ENCODE measurements around the gene RNF123.

The RNF123 gene

DNA sequence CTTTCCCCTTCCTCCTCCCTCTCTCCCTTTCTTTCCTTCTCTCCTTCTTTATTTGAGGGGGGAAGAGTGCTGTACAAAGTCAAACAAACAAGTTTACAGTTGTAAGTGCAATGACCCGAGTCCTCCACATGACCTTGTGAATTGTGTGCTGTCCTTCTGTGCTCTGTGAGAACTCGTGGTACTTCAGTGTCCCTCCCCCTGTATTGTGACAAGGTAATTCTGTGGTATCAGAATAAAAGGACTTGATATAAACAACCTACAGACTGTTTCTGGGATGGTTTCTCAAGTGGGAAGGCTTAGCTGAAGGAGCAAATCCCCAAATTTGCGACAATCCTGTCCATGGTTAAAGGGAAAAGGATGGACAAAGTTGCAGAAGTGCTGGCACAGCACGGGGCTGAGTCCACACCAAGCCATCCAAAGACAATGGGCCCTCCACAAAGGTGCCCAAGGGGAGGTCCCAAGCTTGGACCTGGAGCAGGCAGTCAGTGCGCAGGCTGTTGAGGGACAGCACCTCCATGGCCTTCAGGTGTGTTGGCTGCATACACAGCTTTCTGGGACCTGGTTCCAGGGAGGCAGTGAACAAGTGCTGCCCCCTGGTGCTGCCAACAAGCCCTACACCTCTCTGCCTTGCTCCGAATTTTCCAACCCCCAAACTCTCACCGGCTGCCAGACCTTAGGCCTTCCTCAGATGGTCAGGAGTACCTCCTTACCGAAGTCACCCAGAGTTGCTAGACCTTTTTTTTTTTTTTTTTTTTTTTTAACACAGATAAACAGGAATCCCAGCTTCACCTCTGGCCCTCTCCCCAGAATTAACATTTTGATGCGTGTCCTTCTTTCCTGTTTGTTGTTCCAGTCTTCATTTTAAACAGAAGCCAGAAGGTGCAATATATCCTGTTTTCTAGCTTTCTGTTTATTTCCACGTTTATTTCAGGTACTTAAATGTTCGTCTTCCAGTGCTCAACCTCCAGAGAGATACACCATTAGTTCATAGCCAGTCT lies 17.8 kb upstream of the RNF123 start:
- H3K27me3 ChIP-seq: no peaks in the 10 kb centered on the region
- 0 out of 2 replicates have a peak, but pooled peaks cover 3% of the 10 kb centered on the region for H3K4me1 ChIP-seq
- peak; percentile 77 for TF ChIP-seq CTCF (IDR thresholded peaks at IDR 0.05; ENCODE audit: low read depth, low read length)
- no peak overlapping the region for H3K4me3 ChIP-seq (ENCODE audit: low read depth, low read length)
- DNase-seq: peak; percentile 66
- H3K9me3 ChIP-seq: no peaks in the 10 kb centered on the region
- H3K36me3 ChIP-seq: no peaks in the 10 kb centered on the region

DNA sequence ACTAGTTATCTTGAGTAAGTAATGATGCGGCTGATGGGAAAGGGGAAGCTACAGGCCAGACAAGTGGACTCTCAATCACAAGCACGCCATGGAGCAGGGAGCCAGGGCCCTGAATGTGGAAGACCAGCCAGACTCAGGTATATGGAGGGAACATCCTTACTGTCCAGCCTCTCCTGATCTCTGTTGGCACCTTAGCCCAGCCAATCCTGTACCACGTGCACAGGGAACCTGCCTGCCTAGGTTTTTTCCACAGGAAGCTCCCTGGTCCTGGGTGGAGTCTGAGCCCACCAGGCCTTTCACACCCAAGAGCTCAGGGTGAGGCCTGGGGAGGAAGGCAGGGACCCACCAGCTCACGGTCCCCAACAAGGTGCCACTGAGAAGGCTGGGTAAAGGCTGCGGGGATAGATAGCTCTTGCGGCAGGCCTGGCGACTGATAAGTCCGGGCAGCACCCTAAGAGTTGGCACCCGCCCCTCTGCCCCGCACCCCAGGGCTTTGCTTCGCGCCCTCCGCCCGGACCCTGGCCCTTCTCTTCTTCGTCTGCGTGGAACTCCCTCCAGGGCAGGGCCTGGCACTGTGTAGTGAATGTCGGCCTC lies 16.1 kb upstream of the RNF123 start:
- DNase-seq: no peak
- Histone ChIP-seq H3K36me3 (no peaks in the 10 kb centered on the region), H3K4me3 (ENCODE audit: low read depth, low read length) (peak overlapping the region; percentile 60), H3K4me1 (0 out of 2 replicates have a peak, but pooled peaks cover 3% of the 10 kb centered on the region), H3K9me3 (no peaks in the 10 kb centered on the region), H3K27me3 (no peaks in the 10 kb centered on the region)
- no peak for TF ChIP-seq CTCF (IDR thresholded peaks at IDR 0.05; ENCODE audit: low read depth, low read length)

GRCh38 chr3:49673715-49674496 lies 15.5 kb upstream of the RNF123 start, which contains the start of gene APEH:
TSS of gene APEH (plus strand) at chr3:49674351. CDS start at chr3:49674402, 51 bp downstream.
- no peak for TF ChIP-seq CTCF (IDR thresholded peaks at IDR 0.05; ENCODE audit: low read depth, low read length)
- 0 out of 2 replicates have a peak, but pooled peaks cover 3% of the 10 kb centered on the region for H3K4me1 ChIP-seq
- peak within 1 kb of the TSS; percentile 60 for H3K4me3 ChIP-seq (ENCODE audit: low read depth, low read length)
- H3K36me3 ChIP-seq: no peaks in the 10 kb centered on the region
- H3K27me3 ChIP-seq: no peaks in the 10 kb centered on the region
- DNase-seq: peak; percentile 95
- H3K9me3 ChIP-seq: no peaks in the 10 kb centered on the region

DNA sequence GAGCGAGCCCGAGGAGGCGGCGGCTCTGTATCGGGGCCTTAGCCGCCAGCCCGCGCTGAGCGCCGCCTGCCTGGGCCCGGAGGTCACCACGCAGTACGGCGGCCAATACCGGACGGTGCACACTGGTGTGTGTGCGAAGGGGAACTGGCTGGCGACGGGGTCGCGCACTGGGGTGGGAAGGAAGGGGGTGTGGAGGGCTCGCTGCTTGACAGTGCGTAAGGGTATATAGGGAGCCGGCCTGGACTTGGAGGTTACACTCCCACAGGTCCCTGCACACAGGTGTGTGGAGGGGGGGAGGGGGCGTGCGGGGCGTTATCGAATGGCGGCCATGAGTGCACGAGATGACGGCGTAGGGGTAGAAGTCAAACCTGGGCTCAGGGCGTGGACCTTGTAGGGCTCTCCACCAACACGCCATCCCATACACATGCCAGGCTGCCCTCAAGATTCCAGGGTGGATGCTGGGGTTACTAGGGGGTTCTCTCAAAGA lies 14.8 kb upstream of the RNF123 start:
- H3K9me3 ChIP-seq: no peaks in the 10 kb centered on the region
- H3K4me3 ChIP-seq (ENCODE audit: low read depth, low read length): peak overlapping the region; percentile 60
- H3K27me3 ChIP-seq: no peaks in the 10 kb centered on the region
- TF ChIP-seq CTCF (IDR thresholded peaks at IDR 0.05; ENCODE audit: low read depth, low read length): no peak
- no peaks in the 10 kb centered on the region for H3K36me3 ChIP-seq
- 0 out of 2 replicates have a peak, but pooled peaks cover 3% of the 10 kb centered on the region for H3K4me1 ChIP-seq
- DNase-seq: no peak

- Histone ChIP-seq H3K4me1 (0 out of 2 replicates have a peak, but pooled peaks cover 3% of the 10 kb centered on the region), H3K27me3 (no peaks in the 10 kb centered on the region), H3K4me3 (ENCODE audit: low read depth, low read length) (no peak overlapping the region), H3K9me3 (no peaks in the 10 kb centered on the region), H3K36me3 (no peaks in the 10 kb centered on the region)
- no peak for TF ChIP-seq CTCF (IDR thresholded peaks at IDR 0.05; ENCODE audit: low read depth, low read length)
- no peak for DNase-seq
Observed at GRCh38 chr3:49675912-49676311, 13.4 kb upstream of the RNF123 start.

All from BE2C (cell line).